Osteocyte (in vitro differentiated cells): ENCODE measurements around the gene ARID5A. TPM values are rescaled to one million over a fixed set of nuclear protein-coding genes. Genes with fewer than 3 reads are reported as not detected.

Experiments
- DNase-seq: peaks from one replicate; pipeline ENCODE4 v3.0.0; 2021; ENCODE audit warnings: mixed read lengths; ENCODE audit not compliant: unreplicated experiment; ENCODE audit errors: extremely low spot score
- H3K27ac Mint-ChIP-seq: one replicate; pipeline ENCODE4 v1.8.0; 2021; ENCODE audit warnings: mild to moderate bottlenecking, mixed read lengths; ENCODE audit not compliant: unreplicated experiment
- H3K27me3 Mint-ChIP-seq: one replicate; pipeline ENCODE4 v1.8.0; 2021; ENCODE audit warnings: mixed read lengths; ENCODE audit not compliant: unreplicated experiment
- H3K36me3 Mint-ChIP-seq: one replicate; pipeline ENCODE4 v1.8.0; 2021; ENCODE audit warnings: mixed read lengths; ENCODE audit not compliant: unreplicated experiment
- H3K4me1 Mint-ChIP-seq: one replicate; pipeline ENCODE4 v1.8.0; 2021; ENCODE audit warnings: mixed read lengths; ENCODE audit not compliant: unreplicated experiment
- H3K4me3 Mint-ChIP-seq: one replicate; pipeline ENCODE4 v1.8.0; 2021; ENCODE audit warnings: mild to moderate bottlenecking, moderate library complexity, mixed read lengths; ENCODE audit not compliant: unreplicated experiment
- H3K9me3 Mint-ChIP-seq: one replicate; pipeline ENCODE4 v1.8.0; 2021; ENCODE audit warnings: mixed read lengths; ENCODE audit not compliant: unreplicated experiment
- CTCF ChIP-seq: fragments of 200-600 bp; sonication (generic); IDR thresholded peaks from 2 replicates; pipeline ENCODE4 v1.5.0; 2021; ENCODE audit warnings: antibody characterized with exemption, mild to moderate bottlenecking, moderate library complexity
- total RNA-seq: library from RNA; stranded (reverse); gene quantifications from 2 replicates; pipeline ENCODE4 v1.2.1, GENCODE V29; 2021

ARID5A gene
- total RNA-seq, 1 donor from 2014 or later = 25.9 TPM

- Mint-ChIP-seq H3K4me1 (no peaks in the 10 kb centered on the region), H3K36me3 (peaks cover 72% of the 10 kb centered on the region), H3K4me3 (no peak overlapping the region), H3K9me3 (no peaks in the 10 kb centered on the region), H3K27me3 (no peaks in the 10 kb centered on the region), H3K27ac (peak overlapping the region; percentile 31)
- TF ChIP-seq CTCF = no peak
- DNase-seq = no peak
Observed at GRCh38 chr2:96601382-96602292, 65.1 kb downstream of the ARID5A start.

Other genes starting within 250 kb of the ARID5A start
- gene SNRNP200, start 231.2 kb upstream of the ARID5A start, total RNA-seq = 114 and 122 TPM in 2 replicates
- 0.50 and 0.86 TPM in 2 replicates for gene ITPRIPL1, start 211.4 kb upstream of the ARID5A start, total RNA-seq
- 5.9 and 7.7 TPM in 2 replicates for gene NCAPH, start 201.0 kb upstream of the ARID5A start, total RNA-seq
- not detected in 2 replicates for gene NEURL3, start 31.4 kb upstream of the ARID5A start, total RNA-seq
- 44.2 and 45.8 TPM in 2 replicates for gene KANSL3, start 101.6 kb downstream of the ARID5A start, total RNA-seq
- gene FER1L5, start 106.0 kb downstream of the ARID5A start, total RNA-seq = 0.13 TPM in 1 of 2 replicates, not detected in the other
- 19.2 and 21.2 TPM in 2 replicates for gene LMAN2L, start 203.3 kb downstream of the ARID5A start, total RNA-seq
- gene CNNM4, start 224.2 kb downstream of the ARID5A start, total RNA-seq = 7.6 and 8.0 TPM in 2 replicates